Aorta (tissue), 5 donors: ENCODE measurements around the gene TRIM2. TPM values are rescaled to one million over a fixed set of nuclear protein-coding genes. Genes with fewer than 3 reads are reported as not detected.

Experiments
- ATAC-seq: fragments of 200-7000 bp; cut with Tn5 transposase; one replicate; pipeline ENCODE4 v1.9.1; 2022; ENCODE audit warnings: moderate library complexity; ENCODE audit not compliant: low FRiP score
- DNase-seq, 2 donors: peaks; one replicate each; pipeline ENCODE4 v3.0.0-alpha.2; 2020
- H3K27ac ChIP-seq, 2 donors: one replicate each; pipeline ENCODE4 v1.5.1; 2013; ENCODE audit warnings: low read length in 2 of 2, mild to moderate bottlenecking in 2 of 2, moderate library complexity in 2 of 2, control low read depth in 1 of 2, inconsistent platforms in 1 of 2, low read depth in 1 of 2
- H3K27me3 ChIP-seq, 2 donors: one replicate each; pipeline ENCODE4 v1.6.1; 2013; ENCODE audit warnings: control low read depth in 1 of 2, low read length in 1 of 2, mild to moderate bottlenecking in 1 of 2, moderate library complexity in 1 of 2; ENCODE audit not compliant: insufficient read depth in 2 of 2, control insufficient read depth in 1 of 2
- H3K36me3 ChIP-seq, 2 donors: one replicate each; pipeline ENCODE4 v1.6.1; 2013; ENCODE audit warnings: control low read depth in 1 of 2, low read length in 1 of 2, mild to moderate bottlenecking in 1 of 2; ENCODE audit not compliant: insufficient read depth in 2 of 2, control insufficient read depth in 1 of 2
- H3K4me1 ChIP-seq, 2 donors: one replicate each; pipeline ENCODE4 v1.6.1; 2013; ENCODE audit warnings: low read length in 2 of 2, control low read depth in 1 of 2, mild to moderate bottlenecking in 1 of 2, moderate library complexity in 1 of 2; ENCODE audit not compliant: insufficient read depth in 2 of 2, control insufficient read depth in 1 of 2
- H3K4me3 ChIP-seq, 2 donors: one replicate each; pipeline ENCODE4 v1.5.1; 2013; ENCODE audit warnings: low read length in 2 of 2, control low read depth in 1 of 2, mild to moderate bottlenecking in 1 of 2
- H3K9me3 ChIP-seq: one replicate; pipeline ENCODE4 v1.6.1; 2013; ENCODE audit warnings: mild to moderate bottlenecking, low read length; ENCODE audit not compliant: control insufficient read depth
- WGBS, 2 donors: extraction: QIAGEN DNeasy Blood & Tissue Kit; methylation state at CpG; one replicate each; pipeline ENCODE4 v1.1.7; 2013; 5-methylcytosine and 5-hydroxymethylcytosine counted together
- intact Hi-C, 2 donors: fragments of 100-400 bp; cut with DNase I; formaldehyde crosslinking; loops; one replicate each; pipeline versions ENCODE4 v1.14.2 to v1.15.0; 2022
- polyA plus RNA-seq, 2 donors: library from polyadenylated mRNA; stranded (reverse); fragments of 200-250 nt; gene quantifications; one replicate each; pipeline ENCODE4 v1.2.3, GENCODE V29; 2013
- total RNA-seq, 2 donors: library from RNA; stranded (reverse); fragmentation: NEBNext Ultra II Directional; extraction: Animal tissue kit (Norgen Biotek cat#: 25700); gene quantifications; one replicate each; pipeline ENCODE4 v1.2.1, GENCODE V29; 2021
- donor health status: healthy with polysubstance abuse.
- donor health status: Bipolar disorder and iron deficiency.
- donor health status: DM: no; HTN: no; CAD: no.
- donor health status: DM: no; HTN: no; CAD: no.
- donor health status: DM: yes; HTN: yes; CAD: no.

The TRIM2 gene
- total and polyA plus RNA-seq, 4 donors: 7.5 to 53.4 (median 18.9) TPM

DNA sequence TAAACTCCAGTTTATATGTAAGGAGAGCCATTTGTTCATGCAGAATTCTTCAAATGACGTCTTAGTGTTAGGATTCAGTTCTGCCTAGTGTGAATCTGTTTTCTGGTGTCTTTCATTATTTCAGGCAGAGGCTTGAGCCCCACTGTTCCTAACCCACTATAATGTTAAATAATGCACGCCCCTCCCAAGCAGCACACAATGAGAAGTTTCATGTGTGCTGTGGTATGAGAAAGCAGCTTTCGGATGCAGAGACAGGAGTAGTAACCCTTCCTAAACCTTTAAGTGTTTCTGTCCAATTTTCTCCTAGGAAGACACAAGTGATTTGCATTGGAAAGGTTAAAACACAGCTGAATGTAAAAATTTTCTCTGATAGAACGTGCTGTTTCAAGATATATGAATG lies 54.5 kb downstream of the TRIM2 start:
- WGBS, 2 donors: 82 to 85% methylated on average over 4 of the region's 4 CpGs
- DNase-seq: no peak

GRCh38 chr4:153259661-153260060 lies 55.4 kb downstream of the TRIM2 start:
- H3K36me3 ChIP-seq: no peaks in the 10 kb centered on the region
- peaks cover 0 to 2% of the 10 kb centered on the region in 2 donors for H3K4me1 ChIP-seq
- DNase-seq: no peak
- ATAC-seq: no peak
- no peaks in the 10 kb centered on the region for H3K27me3 ChIP-seq
- intact Hi-C loops: no loop called here
- H3K4me3 ChIP-seq: no peak overlapping the region
- no peaks in the 10 kb centered on the region for H3K9me3 ChIP-seq
- no peak overlapping the region for H3K27ac ChIP-seq
- WGBS, 2 donors: 78 to 83% methylated on average over 4 of the region's 4 CpGs

More for the DNA sequence above, 54.5 kb downstream of the TRIM2 start:
- no peaks in the 10 kb centered on the region for H3K27me3 ChIP-seq
- H3K4me1 ChIP-seq: peaks cover 0 to 2% of the 10 kb centered on the region in 2 donors
- H3K9me3 ChIP-seq: no peaks in the 10 kb centered on the region
- no peaks in the 10 kb centered on the region for H3K36me3 ChIP-seq
- peak overlapping the region in 1 of 2 donors; percentile 19 for H3K27ac ChIP-seq
- intact Hi-C loops: no loop called here
- no peak overlapping the region for H3K4me3 ChIP-seq
- ATAC-seq: no peak

GRCh38 chr4:153260132-153260531 lies 55.9 kb downstream of the TRIM2 start:
- 83 to 84% methylated on average over 3 of the region's 3 CpGs for WGBS, 2 donors
- no peak overlapping the region for H3K4me3 ChIP-seq
- H3K36me3 ChIP-seq: no peaks in the 10 kb centered on the region
- H3K4me1 ChIP-seq: peaks cover 0 to 2% of the 10 kb centered on the region in 2 donors
- DNase-seq (no peak), ATAC-seq (no peak)
- no peaks in the 10 kb centered on the region for H3K9me3 ChIP-seq
- intact Hi-C loops: no loop called here
- H3K27me3 ChIP-seq: no peaks in the 10 kb centered on the region
- H3K27ac ChIP-seq: no peak overlapping the region

DNA sequence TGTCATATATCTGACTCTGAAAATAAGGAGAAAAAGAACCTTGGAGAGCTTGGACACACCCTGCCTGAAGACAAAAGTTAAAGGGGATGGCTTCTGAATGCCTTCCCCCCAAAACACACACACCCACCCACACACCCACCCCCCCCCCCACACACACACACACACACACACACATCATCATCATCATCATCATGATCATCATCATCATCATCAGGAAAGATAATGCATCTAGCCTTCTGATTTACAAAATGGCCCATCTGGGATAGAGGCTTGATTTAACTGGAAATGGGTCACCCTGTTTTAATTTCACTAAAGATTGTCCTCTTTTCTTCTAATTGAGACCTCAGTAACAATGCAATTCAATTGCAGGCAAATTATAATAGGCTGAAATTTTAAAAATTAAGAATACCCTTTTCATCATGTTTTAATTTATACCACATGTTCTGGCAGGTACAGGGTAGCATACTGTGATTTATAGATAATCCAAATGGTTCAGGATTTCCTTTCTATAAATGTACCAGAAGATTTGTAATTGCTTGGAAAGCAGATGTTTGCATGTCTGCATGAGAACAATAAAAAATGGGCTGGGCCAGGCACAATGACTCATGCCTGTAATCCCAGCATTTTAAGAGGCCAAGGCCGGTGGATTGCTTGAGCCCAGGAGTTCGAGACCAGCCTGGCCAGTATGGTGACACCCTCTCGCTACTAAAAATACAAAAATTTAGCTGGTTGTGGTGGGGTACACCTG lies 56.5 kb downstream of the TRIM2 start:
- H3K4me1 ChIP-seq: peaks cover 0 to 2% of the 10 kb centered on the region in 2 donors
- no peak overlapping the region for H3K4me3 ChIP-seq
- no peaks in the 10 kb centered on the region for H3K27me3 ChIP-seq
- no peak for DNase-seq
- H3K27ac ChIP-seq: no peak overlapping the region
- no peak for ATAC-seq
- no peaks in the 10 kb centered on the region for H3K36me3 ChIP-seq
- WGBS, 2 donors: 91 to 96% methylated on average over 3 of the region's 3 CpGs
- no peaks in the 10 kb centered on the region for H3K9me3 ChIP-seq
- intact Hi-C loops: no loop called here

DNA sequence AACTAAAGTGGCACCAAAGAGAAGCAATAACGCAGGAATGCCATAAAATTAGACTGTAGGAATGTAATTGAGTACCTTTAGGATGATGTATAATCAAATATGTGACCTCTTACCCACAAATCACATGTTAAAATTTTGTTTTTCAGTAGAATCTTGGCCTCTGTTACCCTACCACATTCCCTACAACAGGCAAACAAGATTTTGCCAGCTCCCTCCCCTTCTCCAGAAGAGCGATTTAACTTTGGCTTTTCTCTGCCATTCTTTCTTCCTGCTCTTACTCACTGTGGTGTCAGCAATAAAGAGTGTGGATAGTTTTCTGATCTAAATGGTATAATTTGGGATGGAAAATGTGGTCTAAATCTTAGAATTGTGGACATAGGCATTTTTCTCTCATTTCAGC lies 57.2 kb downstream of the TRIM2 start:
- intact Hi-C loops: no loop called here
- no peak for DNase-seq
- 89 to 97% methylated on average over 2 of the region's 2 CpGs for WGBS, 2 donors

DNA sequence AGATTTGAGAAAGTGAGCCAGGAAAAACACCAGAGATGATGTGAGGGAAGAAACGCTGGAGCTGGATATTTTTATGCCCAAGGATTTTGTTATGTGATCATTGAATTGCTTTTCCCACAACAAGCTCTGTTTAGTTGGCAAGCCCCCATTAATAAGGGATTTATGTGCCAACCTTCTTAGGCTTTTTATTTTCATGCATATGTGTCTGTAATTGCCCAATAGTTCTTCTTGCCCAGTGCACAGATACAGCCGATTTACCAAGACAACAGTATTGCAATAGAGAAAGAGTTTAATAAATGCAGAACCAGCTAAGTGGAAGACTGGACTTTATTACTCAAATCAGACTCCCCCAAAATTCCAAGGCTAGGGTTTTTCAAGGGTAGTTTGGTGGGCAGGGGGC lies 57.7 kb downstream of the TRIM2 start:
- 47 to 50% methylated on average over 2 of the region's 2 CpGs for WGBS, 2 donors
- no peak overlapping the region for H3K27ac ChIP-seq
- intact Hi-C loops: no loop called here
- peaks cover 0 to 2% of the 10 kb centered on the region in 2 donors for H3K4me1 ChIP-seq
- no peaks in the 10 kb centered on the region for H3K27me3 ChIP-seq
- H3K36me3 ChIP-seq: no peaks in the 10 kb centered on the region
- DNase-seq: no peak
- no peak overlapping the region for H3K4me3 ChIP-seq
- no peak for ATAC-seq
- no peaks in the 10 kb centered on the region for H3K9me3 ChIP-seq

More for the DNA sequence above, 57.2 kb downstream of the TRIM2 start:
- no peak for ATAC-seq
- Histone ChIP-seq H3K9me3 (no peaks in the 10 kb centered on the region), H3K4me1 (peaks cover 0 to 2% of the 10 kb centered on the region in 2 donors), H3K36me3 (no peaks in the 10 kb centered on the region), H3K27ac (no peak overlapping the region), H3K4me3 (no peak overlapping the region), H3K27me3 (no peaks in the 10 kb centered on the region)

DNA sequence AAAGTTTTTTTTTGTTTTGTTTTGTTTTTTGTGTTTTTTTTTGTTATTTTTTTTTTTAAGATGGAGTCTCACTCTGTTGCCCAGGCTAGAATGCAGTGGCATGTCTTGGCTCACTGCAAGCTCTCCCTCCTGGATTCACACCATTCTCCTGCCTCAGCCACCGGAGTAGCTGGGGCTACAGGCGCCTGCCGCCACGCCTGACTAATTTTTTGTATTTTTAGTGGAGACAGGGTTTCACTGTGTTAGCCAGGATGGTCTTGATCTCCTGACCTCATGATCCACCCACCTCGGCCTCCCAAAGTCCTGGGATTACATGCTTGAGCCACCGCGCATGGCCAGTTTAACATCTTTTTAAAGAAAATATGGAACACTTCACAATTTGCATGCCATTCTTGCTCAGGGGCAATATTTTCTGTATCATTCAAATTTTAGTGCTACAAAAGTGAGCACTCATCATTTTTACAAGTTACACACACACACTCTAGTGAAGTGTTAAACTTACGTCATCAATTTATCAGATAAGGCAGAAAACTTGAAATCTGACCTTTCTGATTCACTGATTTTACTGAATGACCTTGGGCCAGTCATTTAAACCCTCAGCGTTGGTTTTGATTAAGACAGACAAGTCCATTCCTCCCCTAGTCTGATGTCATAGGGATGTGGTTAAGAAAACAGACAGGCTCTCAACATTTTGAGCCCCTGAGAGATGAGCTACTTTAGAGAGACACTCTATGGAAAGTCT lies 61.2 kb downstream of the TRIM2 start:
- intact Hi-C loops: no loop called here
- H3K4me3 ChIP-seq: no peak overlapping the region
- WGBS, 2 donors: 91 to 92% methylated on average over 9 of the region's 9 CpGs
- DNase-seq (no peak), ATAC-seq (no peak)
- no peak overlapping the region for H3K27ac ChIP-seq
- H3K36me3 ChIP-seq: no peaks in the 10 kb centered on the region
- H3K27me3 ChIP-seq: no peaks in the 10 kb centered on the region
- no peaks in the 10 kb centered on the region for H3K9me3 ChIP-seq
- peaks cover 0 to 2% of the 10 kb centered on the region in 2 donors for H3K4me1 ChIP-seq

- H3K27ac ChIP-seq: no peak overlapping the region
Observed at GRCh38 chr4:153266988-153267387, 62.7 kb downstream of the TRIM2 start.

GRCh38 chr4:153267890-153268289 lies 63.6 kb downstream of the TRIM2 start:
- Histone ChIP-seq H3K27ac (no peak overlapping the region), H3K4me3 (no peak overlapping the region), H3K9me3 (no peaks in the 10 kb centered on the region), H3K36me3 (peaks cover 0 to 2% of the 10 kb centered on the region in 2 donors), H3K4me1 (no peaks in the 10 kb centered on the region), H3K27me3 (no peaks in the 10 kb centered on the region)
- ATAC-seq (no peak), DNase-seq (no peak)
- WGBS, 2 donors: 95 to 98% methylated on average over 7 of the region's 7 CpGs
- intact Hi-C loops: no loop called here

More at GRCh38 chr4:153266988-153267387, 62.7 kb downstream of the TRIM2 start:
- DNase-seq (no peak), ATAC-seq (no peak)
- Histone ChIP-seq H3K4me3 (no peak overlapping the region), H3K4me1 (peaks cover 0 to 2% of the 10 kb centered on the region in 2 donors), H3K27me3 (no peaks in the 10 kb centered on the region), H3K36me3 (peaks cover 0 to 2% of the 10 kb centered on the region in 2 donors), H3K9me3 (no peaks in the 10 kb centered on the region)
- WGBS, 2 donors: 36 to 56% methylated on average over 3 of the region's 3 CpGs
- intact Hi-C loops: no loop called here
